Left renal pelvis (tissue), 4 donors: ENCODE data around the gene PDYN. TPM values are rescaled to one million over a fixed set of nuclear protein-coding genes. Genes with fewer than 3 reads are reported as not detected.
A peak's percentile ranks its signal among the peaks of the same experiment; 100 is the strongest.
"Not testable (repeated sequence)": the region's sequence is repeated elsewhere in the genome, so short reads cannot be mapped to it uniquely, and the experiment has no call there.

Source experiments
- DNase-seq, 4 donors: peaks; one replicate each; pipeline ENCODE4 v3.0.0-alpha.2; 2013; ENCODE audit warnings: low read depth in 4 of 4, low spot score in 3 of 4
- polyA plus RNA-seq, 4 donors: library from polyadenylated mRNA; unstranded; fragments of 120-200 nt; gene quantifications; one replicate each; pipeline ENCODE4 v1.2.1, GENCODE V29; 2013; ENCODE audit not compliant: insufficient read length in 4 of 4

PDYN gene
- polyA plus RNA-seq = under 1 TPM; 0.20 to 0.43 (median 0.23) TPM

DNA sequence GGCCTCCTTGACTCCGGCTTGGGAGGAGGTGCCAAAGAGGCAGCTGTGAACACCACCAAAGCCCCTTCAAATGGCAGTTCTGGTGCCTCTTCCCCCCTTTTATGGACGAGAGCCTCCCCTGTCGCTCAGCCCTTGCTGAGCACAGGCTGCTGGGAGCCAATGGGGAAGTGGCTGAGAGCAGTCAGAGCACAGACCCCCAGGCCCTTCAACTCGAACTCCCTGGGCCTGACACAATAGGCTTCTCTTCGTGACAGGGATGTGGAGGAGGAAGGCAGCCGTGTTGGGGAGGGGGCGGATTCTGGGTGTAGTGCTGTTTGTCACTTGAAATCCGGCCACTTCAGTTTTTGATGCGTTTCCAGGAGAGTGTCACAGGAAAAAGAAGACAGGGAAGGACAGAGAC, at the start of gene PDYN:
Gene PDYN, minus strand, starts transcription at position 73 of the 400 bp plus-strand sequence. CDS start 10,974 bp downstream, outside the sequence.
- no peak for DNase-seq

DNA sequence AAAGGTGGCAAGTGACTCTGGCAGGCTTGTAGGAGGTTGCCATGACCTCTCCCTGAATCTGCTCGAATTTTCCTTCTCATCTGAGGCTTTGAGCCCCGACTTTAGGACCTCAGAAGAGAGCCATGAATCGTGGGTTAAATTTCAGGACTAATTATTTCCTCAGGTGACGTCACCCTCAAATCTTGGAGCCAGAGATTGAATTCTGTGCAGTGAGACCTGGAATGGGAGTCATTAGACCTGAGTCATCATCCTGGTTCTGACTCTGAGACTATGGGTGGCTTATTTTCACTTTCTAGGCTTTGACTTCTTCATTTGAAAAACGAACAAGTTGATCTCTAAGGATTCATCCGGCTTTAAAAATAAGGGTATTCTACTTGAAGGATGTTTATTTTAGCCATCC, 48.5 kb upstream of the PDYN start:
- DNase-seq = no peak

DNA sequence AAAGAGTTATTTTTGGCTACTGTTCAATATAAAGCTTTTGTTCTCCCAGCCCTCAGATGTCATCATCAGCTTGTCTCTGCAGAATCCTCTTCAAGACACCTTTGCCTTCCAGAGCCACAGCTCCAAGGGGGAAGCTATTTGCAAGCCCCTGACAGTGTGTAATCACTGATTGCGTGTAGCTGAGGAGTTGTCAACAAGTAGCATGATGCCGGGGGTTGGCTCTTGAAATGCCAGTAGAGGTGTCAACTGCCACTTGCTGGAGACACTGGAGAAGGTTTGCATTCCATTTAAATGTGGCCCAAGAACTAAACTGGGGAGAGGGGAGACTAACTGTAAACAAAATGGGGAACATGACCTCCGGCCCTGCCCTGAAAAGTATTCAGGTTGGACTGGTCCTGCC, 44.3 kb upstream of the PDYN start:
- no peak for DNase-seq

GRCh38 chr20:2037296-2037914, 43.5 kb upstream of the PDYN start:
- DNase-seq = no peak

DNA sequence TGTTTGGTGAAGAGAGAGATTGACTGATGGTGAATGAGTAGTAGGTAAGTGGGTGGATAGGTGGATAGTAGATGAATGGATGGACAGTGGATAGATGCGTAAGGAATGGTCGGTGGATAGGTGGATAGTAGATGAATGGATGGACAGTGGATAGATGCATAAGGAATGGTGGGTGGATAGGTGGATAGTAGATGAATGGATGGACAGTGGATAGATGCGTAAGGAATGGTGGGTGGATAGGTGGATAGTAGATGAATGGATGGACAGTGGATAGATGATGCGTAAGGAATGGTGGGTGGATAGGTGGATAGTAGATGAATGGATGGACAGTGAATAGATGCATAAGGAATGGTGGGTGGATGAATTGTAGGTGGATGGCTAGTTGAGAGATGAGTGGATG, 42.5 kb upstream of the PDYN start:
- DNase-seq = not testable (repeated sequence)

DNA sequence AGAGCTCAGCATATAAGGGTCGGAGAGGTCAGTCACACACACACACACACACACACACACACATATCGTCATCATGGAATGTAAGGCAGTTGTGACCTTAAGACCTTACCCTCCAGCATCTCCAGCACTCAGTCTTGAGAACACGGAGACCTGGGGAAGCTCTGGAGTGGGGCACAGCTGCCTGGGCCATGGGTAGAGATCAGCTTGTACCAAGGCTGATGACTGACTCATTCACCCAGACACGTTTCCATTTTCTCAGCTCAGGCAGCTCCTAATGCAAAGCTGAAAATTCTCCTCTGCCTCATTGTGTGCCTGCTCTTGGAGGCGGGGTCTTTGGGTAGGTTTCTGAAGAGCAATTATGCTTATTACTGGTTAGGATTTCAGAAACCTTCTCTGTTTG, 38.3 kb upstream of the PDYN start:
- DNase-seq = no peak

DNA sequence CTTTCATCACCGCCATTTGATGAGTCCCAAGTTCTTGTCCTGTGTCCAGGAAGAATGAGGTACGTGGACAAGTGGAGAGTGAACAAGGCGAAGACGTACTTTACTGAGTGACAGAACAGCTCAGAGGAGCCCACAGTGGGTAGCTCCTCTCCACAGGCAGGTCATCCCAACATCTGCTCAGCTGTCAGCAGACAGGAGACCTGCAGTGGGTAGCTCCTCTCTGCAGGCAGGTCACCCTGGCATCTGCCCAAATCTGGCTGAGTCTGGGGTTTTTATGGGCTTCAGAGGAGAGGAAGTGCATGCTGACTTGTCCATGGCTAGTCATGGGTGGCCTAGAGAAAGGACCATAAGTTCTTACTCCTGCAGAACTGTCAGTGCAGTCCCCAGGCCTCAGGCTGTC, 32.7 kb upstream of the PDYN start:
- DNase-seq = no peak

GRCh38 chr20:2026004-2026403, 32.1 kb upstream of the PDYN start:
- no peak for DNase-seq

GRCh38 chr20:2023151-2023550, 29.3 kb upstream of the PDYN start:
- DNase-seq = no peak

DNA sequence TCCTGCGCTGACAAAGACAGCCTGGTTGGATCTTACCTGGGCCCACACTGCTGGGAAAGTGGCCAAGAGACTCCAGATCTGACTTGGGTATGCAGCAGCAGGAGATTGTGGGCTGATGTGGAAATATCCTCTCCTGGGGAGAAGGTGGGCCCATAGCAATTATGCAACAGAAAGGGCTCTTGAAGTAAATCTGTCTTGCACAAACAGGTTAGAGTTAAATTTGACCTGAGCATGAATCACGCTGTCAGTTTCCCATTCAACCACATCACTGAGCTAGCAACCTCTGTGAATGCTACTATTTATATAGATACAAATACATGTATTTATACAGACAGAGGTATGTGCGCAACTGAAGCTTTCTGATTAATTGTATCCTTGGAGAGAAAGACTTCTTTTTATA, 28.3 kb upstream of the PDYN start:
- DNase-seq = no peak

GRCh38 chr20:2010533-2010932, 16.7 kb upstream of the PDYN start:
- no peak for DNase-seq

- DNase-seq = no peak
Measured at GRCh38 chr20:2006452-2007361, 12.8 kb upstream of the PDYN start.

- DNase-seq = peak; percentile 43 to 64 (median 62)
Measured at GRCh38 chr20:2005831-2006426, 12.1 kb upstream of the PDYN start.

DNA sequence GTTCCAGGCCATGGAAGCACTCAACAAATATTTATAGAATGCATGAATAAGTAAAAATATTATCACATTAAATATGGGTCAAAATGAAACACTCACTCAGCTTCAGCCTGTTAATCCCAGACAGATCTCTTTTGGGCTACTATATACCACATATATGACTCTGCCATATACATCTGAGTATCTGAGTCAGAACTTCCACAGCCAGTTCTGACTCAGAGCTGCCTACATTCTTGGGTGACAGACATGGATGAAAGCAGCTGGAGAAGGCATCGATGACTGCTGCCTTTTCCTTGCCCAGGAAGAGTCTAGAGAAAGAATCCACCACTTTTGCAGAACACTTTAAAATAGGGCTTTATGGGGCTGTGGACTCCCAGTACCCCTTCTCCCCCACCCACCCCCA, 11.5 kb upstream of the PDYN start:
- DNase-seq = no peak

DNA sequence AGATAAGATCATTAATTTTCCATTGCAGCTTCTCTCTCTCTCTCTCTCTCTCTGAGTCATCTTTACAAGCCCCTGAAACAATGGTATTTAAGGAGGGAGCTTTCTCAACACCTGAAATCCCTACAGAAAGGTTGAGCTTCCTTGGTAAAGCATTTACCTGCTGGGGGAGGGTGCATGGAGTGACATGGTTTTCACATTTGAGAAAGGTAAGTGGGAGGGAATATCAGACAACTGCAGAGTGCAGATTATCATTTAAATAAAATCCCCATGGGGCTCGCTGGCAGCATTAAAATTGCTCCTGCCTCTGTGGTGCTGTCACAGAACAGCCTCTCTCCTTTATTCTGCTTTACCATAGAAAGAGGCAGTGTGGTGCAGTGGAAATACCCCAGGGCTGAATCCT, 10.3 kb upstream of the PDYN start:
- no peak for DNase-seq

- no peak for DNase-seq
Measured at GRCh38 chr20:2002365-2002764, 8.5 kb upstream of the PDYN start.

- DNase-seq = no peak
Measured at GRCh38 chr20:2001119-2001518, 7.3 kb upstream of the PDYN start.

DNA sequence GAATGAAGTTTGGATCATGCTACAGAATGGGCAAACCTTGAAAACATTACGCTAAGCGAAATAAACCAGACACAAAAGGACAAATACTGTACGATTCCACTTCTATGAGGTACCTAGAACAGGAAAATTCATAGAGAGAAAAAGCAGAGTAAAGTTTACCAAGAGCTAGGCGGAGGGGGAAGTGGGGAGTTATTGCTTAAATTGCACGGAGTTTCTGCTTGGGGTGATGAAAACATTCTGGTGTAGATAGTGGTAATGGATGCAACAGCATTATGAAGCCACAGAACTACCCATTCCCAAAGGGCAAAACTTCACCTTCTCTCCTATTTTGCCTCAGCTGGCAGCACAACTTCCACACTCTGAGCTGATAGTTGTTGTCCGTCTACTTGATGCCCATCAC, 6.4 kb upstream of the PDYN start:
- DNase-seq = no peak

- DNase-seq = no peak
Measured at GRCh38 chr20:1998715-1999114, 4.9 kb upstream of the PDYN start.

- DNase-seq = no peak
Measured at GRCh38 chr20:1998193-1998520, 4.3 kb upstream of the PDYN start.

GRCh38 chr20:1997483-1998192, 3.8 kb upstream of the PDYN start:
- no peak for DNase-seq
